Stimulated activated naive CD4-positive, alpha-beta T cell treated with Interleukin-2 at 50 U/mL for 16 hours (primary cell): ENCODE results near the gene PROSER3.

Experiments
- DNase-seq: peaks from one replicate; lab custom pipeline; 2025; lab: John Stamatoyannopoulos, UW

Gene PROSER3

DNA sequence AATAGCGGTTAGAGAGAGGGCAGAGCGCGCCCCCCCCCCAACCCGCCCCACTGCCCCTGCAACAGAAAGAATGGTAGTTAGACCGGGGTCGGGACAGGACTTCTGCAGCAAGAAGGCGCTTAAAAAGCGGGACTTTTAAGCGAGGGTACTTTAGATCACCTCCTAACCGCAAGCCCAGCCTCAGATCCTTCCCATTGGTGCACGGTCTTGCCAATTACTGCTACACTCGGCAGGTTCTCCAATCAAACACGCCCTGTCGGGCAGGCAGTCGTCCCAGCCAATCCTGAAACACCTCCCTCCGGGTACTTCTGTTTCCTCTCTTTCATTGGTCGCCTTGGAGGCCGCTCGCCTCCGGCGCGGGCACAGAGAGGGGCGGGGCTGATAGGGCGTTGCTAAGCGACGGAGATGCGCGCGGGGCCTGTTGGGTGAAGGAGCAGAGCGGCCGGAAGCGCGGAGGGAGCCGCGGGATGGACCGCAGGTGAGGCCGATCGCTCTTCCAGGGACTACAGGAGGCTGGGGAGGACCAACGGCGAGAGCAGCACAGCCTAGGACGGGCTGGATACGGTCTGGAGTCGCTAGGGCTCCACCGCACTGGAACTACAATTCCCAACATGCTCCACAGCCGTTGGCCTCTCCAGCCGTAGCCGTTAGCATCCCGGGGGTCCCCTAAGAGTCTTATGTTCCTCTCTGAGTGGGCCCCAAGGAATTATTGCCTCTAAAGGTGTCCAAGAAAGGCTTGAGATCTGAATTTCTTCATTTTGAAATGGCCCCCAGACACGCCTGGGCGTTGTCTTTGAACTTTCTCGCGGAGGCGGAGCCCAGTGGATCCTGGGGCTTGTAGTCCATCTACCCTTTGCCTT is at the start of gene PROSER3:
Gene PROSER3 (plus strand): TSS at position 428 of the 860 bp plus-strand sequence. CDS start 40 bp downstream, at position 468.
- DNase-seq, result peak; percentile 98

DNA sequence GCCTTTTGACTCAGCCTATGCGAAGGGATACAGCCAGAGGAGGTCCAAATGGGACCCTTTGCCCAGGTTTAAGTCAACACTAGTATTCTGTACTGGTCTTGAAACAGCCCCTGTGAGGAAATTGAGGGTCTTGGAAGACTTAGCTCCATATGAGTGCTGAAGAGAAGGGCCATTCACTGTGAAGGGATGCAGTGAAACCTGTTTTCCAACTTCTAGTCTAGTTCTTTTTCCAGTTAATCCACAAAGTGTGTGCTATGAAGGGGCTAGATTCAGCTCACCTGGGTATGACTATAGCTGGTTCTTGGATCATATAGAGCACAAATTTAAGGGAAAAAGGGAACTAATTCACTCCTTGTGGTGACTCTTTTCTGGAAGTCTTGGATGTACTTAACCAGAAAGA is 49.6 kb upstream of the PROSER3 start:
- DNase-seq, result no peak

DNA sequence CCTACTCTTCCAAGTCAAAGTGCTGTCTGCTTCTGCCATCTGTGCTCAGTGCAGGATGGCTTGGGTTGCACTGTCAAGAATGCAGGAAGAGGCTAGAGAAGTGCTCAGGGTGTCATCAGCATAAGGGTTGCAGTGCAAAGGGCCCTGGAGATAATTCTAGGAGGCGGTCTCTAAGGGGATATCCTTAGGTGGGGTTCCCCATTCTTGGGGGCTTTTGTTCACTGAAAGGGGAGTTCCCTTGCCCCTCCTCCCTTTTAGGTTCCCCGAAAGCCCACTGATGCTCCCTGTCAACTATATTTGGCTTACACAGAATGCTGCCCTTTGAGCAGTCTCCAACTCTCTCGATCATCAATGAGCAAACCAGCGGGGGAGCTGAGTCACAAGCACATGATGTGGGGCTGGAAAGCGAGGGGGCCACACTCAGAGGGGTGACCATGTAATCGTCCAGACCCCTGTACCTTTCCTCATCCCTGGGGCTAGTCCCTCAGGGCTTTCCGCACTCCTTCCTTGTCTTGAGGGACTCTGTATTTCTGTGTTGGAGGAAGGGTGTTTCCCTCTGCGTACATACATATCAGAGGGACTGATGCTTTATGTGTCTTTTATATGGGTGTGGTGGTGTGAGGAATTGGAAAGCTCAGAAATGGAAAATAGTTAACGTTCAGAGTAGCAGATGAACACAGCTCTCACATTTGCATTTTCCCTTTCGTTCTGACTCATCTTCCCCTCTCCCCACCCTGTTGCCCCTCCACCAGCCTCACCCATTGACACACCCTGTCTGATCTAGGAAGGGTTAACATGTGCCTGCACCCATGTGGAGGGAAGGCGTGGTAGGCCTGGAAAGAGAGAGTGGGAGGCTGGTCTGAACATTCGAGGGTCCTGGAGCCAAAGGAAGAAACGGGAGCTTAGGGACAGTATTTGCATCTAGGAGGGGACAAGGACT is 46.9 kb upstream of the PROSER3 start:
- peak; percentile 59 for DNase-seq

DNA sequence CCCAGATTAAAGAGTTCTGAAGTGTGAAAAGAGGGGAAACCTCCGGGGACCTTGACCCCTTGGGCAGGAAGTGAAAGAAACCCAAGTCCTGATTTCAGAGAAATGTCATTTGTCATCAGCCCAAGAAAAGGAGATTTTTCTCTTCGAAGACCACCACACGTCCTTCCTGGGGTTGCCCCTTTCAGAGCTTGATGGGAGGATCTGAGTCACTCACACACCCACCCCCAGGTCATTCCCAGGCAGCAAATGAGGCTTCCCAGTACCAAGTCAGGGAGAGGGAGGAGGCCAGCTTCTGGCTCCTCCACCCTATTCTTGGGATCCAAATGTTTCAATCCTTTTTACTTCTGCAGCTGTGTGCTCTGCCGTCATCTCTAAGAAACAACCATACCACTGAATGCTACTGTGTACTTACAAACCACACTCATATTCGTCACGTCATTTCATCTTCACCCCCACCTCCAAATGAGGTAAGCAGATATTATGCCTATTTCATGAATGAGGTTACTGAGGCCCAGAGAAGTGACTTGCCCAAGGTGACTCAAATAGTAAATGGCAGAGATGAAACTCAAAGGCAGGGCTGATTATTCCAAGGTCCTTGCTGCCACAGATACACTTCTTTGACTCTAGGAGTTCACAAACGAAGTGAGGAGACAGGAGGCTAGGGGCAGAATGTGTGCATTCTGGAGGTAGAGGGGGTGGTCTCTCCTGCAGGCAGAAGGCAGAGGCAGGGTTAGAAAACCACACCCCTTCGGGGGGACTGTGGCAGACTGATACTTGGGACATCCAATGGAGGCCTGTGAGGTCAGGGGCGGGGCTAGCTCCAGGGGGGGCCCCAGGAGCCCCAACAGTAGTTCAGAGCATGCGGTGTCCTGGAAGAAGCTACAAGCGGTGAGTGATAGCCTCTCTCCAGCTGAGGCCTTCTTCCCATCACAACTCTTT is 45.1 kb upstream of the PROSER3 start:
- peak; percentile 53 for DNase-seq

DNA sequence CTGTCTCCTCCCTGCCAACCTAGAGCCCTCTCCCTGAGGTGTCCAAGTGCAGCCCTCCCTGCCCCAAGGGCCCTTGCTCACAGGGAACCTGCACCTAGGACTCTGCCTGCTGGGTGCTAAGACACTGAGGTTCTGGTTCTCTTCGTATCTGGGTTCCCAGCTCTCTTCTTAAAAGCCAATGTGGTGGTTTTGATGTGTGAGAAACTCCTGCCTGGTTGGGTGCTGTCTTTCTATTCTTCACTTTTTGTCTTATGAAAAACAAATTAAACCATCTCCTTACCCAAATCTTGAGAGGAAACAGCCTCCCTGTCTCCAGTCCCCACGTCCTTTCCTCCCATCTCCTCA is 44.5 kb upstream of the PROSER3 start:
- no peak for DNase-seq

DNA sequence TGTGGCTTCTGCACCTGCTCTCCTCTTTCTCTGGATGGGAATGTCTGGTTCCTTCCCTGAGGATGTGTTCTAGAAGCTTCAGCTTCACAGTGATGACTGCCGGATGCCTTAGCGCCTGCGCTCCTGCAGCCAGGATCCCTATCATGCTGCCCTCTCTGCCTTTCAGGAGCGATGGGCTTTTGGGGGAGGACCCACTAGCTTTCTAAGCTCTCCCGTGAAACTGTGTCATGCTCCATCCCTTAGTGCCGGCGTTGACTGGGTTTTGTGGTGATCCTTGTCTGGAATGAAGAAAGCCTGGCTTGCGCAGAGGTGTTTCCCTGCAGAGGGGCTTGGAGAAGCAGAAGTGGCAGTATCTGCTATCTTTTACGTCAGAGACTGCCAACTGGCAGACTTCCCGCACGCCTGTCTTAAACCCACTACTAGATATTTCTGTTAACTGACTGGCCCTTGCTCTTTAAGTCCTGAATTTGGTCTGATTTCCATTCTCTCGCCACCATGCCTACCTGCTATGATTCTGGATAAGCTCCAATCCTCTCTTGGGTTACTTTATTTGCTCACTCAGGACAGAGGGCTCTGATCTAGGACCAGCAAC is 44.0 kb upstream of the PROSER3 start:
- DNase-seq, result no peak

DNA sequence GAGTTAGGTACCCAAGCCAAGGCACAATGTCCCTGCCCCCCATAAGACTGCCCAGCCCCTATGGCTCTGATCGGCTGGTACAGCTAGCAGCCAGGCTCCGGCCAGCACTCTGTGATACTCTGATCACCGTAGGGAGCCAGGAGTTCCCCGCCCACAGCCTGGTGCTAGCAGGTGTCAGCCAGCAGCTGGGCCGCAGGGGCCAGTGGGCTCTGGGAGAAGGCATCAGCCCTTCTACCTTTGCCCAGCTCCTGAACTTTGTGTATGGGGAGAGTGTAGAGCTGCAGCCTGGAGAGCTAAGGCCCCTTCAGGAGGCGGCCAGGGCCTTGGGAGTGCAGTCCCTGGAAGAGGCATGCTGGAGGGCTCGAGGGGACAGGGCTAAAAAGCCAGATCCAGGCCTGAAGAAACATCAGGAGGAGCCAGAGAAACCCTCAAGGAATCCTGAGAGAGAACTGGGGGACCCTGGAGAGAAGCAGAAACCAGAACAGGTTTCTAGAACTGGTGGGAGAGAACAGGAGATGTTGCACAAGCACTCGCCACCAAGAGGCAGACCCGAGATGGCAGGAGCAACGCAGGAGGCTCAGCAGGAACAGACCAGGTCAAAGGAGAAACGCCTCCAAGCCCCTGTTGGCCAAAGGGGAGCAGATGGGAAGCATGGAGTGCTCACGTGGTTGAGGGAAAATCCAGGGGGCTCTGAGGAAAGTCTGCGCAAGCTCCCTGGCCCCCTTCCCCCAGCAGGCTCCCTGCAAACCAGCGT is 43.2 kb upstream of the PROSER3 start:
- DNase-seq, result no peak

DNA sequence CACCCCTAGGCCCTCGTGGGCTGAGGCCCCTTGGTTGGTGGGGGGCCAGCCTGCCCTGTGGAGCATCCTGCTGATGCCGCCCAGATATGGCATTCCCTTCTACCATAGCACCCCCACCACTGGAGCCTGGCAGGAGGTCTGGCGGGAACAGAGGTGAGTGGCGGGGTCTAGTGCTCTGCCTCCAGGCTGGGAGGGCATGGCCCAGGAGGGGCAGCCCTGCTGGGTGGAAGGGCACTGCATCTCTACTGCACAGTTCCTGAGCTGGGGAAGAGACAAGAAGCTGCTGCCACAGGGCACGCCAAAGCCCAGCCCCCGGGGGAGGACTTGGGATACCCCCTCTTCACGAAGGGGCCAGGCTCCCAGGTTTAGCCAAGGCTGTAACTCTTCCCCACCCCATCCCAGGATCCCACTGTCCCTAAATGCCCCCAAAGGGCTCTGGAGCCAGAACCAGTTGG is 42.6 kb upstream of the PROSER3 start:
- DNase-seq, result no peak

DNA sequence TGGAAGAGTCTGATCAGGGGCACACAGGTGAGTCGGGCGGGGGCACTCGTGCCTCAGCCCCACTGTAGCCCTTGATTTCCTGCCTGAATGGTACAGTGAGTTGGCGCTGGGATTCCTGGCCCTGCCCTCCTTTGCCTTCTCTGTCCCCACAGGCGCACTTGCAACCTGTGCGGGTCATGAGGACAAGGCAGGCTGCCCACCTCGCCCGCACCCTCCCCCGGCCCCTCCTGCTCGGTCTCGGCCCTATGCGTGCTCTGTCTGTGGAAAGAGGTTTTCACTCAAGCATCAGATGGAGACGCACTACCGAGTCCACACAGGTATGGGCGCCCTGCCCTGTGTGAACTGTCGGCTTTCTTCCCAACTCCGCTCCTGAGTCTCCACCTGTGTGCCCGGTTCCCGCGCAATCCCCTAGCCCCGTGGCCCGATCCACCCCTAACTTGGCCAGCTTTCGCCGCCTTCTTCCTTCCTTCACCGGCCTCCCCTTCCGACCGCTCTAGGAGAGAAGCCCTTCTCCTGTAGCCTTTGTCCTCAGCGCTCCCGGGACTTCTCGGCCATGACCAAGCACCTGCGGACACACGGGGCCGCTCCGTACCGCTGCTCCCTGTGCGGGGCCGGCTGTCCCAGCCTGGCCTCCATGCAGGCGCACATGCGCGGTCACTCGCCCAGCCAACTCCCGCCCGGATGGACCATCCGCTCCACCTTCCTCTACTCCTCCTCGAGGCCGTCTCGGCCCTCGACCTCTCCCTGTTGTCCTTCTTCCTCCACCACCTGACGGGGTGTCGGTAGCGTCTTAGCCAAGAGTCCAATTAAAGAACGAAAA is 41.8 kb upstream of the PROSER3 start:
- DNase-seq, result no peak

DNA sequence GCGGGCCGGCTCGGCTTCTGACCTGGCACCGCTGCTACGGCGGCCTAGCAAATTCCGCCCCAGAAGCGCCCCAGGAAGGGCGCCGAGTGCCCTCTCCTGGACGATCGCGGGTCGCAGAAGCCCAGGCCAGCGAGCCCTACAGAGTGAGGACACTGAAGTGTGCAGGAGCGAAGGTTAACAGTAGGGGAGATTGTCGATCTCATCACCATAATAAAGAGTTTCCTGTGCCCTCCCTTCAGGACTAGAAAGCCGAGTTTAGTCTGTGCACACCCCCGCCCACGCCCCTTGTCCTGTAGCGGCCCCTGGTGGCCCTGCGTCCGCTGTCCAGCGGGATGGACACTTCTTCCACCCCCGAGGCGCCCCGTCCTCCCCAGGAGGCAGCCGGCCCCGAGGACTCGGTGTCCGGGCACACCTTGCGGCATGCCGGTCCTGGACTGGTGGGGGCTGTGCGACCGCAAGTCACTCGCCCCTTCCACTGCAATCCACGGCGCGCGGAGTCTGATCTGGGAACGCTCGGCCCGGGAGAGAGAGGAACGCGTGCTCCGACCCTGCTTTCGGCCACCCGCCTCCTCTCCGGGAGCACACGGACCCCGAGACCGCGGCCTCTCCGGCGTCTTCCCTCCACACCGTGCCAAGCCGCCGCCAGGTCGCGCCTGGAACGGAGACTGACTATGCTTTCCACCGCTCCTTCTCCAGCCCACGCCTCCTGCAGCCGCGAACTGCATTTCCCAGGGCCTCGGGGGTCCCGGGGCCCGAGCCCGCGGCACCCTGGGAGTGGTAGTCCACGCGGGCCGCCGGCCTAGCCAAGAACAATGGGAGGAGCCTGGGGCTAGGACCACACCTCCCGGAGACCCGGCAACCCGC is 40.9 kb upstream of the PROSER3 start:
- DNase-seq, result peak; percentile 98

DNA sequence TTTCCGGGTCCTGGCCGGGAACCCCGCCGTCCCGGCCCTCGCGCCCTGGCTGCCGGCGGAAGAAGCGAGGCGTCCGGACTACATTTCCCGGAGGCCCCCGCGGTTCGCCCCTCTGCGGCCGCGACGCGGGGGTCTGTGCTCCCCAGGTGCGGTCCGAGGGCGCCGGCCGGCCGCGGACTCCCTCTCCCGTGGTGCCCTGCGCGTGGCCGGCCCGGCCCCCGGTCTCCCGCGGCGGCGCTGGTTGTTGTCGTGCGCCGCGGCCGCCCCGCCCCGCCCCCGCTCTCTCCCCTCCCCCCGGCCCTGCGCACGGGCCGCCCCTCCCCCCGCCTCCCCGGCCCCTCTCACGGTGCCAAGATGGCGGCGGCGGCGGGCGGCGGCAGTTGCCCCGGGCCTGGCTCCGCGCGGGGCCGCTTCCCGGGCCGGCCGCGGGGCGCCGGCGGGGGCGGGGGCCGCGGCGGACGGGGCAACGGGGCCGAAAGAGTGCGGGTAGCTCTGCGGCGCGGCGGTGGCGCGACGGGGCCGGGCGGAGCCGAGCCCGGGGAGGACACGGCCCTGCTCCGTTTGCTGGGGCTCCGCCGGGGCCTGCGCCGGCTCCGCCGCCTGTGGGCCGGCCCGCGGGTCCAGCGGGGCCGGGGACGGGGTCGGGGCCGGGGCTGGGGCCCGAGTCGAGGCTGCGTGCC is 40.2 kb upstream of the PROSER3 start, which contains the start of gene KMT2B:
Gene KMT2B (plus strand): TSS at position 339 of the 680 bp plus-strand sequence. CDS start 16 bp downstream, at position 355.
- no peak for DNase-seq

DNA sequence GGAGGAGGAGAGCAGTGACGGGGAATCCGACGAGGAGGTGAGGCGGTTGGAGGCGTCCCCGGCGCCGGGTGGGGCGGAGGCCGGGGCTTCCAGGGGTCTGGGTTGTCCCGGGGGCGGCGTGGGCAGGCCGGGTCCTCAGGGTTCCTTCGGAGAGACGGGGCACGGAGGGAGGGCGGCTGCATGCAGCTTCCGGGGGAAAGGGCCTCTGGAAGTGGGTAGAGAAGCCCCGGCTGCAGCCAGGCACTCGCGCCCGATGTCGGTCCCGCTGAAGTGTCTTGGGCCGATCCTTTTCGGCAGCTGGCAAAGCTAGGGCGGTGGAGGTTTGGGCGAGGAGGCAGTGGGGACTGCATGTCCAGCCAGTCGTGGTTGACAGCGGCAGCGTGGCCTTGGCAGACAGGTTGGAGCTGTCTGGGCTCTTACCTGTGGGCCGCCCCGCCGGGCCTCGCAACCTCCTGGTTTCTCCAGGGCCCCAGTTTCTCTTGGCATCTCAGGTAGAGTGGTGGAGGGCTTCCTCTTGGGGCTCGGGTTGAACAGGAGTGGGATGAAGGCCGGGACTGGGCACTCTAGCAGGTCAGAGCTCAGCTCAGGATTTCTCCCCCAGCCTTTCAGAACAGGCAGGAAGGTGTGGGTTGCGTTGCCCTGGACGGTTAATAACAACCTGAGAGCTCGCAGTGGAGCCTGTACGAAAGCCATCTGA is 39.5 kb upstream of the PROSER3 start:
- DNase-seq, result peak; percentile 45

DNA sequence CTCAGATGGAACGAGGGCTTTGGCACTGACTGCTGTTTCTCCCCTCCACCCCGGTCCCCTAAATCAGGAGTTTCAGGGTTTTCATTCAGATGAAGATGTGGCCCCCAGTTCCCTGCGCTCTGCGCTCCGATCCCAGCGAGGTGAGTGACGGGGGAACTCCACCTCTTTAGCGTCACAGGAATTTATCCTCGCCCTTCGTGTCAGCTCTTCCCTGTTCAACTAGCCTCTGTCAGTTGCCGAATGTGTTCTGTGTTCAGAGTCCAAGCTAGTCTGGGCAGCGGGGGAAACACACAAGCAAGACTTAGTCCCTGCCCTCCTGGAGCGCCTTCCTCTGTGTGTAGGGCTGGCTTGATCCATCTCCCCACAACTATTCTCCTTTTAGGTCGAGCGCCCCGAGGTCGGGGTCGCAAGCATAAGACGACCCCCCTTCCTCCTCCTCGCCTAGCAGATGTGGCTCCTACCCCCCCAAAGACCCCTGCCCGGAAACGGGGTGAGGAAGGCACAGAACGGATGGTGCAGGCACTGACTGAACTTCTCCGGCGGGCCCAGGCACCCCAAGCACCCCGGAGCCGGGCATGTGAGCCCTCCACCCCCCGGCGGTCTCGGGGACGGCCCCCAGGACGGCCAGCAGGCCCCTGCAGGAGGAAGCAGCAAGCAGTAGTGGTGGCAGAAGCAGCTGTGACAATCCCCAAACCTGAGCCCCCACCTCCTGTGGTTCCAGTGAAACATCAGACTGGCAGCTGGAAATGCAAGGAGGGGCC is 38.4 kb upstream of the PROSER3 start:
- DNase-seq, result no peak

DNA sequence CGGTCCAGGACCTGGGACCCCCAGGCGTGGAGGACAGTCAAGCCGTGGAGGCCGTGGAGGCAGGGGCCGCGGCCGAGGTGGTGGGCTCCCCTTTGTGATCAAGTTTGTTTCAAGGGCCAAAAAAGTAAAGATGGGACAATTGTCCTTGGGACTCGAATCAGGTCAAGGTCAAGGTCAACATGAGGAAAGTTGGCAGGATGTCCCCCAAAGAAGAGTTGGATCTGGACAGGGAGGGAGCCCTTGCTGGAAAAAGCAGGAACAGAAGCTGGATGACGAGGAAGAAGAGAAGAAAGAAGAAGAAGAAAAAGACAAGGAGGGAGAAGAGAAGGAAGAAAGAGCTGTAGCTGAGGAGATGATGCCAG is 37.8 kb upstream of the PROSER3 start:
- no peak for DNase-seq

DNA sequence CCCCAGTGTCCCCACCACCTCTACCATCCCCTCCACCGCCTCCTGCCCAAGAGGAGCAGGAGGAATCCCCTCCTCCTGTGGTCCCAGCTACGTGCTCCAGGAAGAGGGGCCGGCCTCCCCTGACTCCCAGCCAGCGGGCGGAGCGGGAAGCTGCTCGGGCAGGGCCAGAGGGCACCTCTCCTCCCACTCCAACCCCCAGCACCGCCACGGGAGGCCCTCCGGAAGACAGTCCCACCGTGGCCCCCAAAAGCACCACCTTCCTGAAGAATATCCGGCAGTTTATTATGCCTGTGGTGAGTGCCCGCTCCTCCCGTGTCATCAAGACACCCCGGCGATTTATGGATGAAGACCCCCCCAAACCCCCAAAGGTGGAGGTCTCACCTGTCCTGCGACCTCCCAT is 37.3 kb upstream of the PROSER3 start:
- DNase-seq, result no peak

DNA sequence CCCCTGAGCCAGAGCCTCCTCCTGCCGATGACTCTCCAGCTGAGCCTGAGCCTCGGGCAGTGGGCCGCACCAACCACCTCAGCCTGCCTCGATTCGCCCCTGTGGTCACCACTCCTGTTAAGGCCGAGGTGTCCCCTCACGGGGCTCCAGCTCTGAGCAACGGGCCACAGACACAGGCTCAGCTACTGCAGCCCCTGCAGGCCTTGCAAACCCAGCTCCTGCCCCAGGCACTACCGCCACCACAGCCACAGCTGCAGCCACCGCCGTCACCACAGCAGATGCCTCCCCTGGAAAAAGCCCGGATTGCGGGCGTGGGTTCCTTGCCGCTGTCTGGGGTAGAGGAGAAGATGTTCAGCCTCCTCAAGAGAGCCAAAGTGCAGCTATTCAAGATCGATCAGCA is 36.6 kb upstream of the PROSER3 start:
- no peak for DNase-seq

DNA sequence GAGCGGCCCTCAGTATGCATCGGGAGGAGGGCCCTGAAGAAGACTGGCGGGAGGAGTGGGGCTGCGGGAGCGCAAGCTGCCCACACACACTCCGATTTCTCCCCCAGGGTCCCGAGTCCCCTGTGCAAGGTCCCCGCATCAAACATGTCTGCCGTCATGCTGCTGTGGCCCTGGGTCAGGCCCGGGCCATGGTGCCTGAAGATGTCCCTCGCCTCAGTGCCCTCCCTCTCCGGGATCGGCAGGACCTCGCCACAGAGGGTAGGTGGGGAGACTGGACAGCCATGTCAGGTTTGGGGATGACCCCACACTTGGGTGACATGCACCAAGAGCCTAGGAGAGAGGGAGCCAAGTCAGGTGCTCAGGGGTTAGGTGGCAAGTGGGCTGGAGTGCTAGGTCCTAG is 35.5 kb upstream of the PROSER3 start:
- DNase-seq, result no peak
